Head of caudate nucleus (tissue), 42 donors: ENCODE data around the gene LCN10.

Experiments
- DNase-seq, 42 donors: peaks; one replicate each; pipeline versions ENCODE4 v3.0.0 to v3.0.0-alpha.2; 2020 to 2021; ENCODE audit warnings: mixed read lengths in 7 of 42
- intact Hi-C: fragments of 100-400 bp; cut with DNase I; formaldehyde crosslinking; loops from one replicate; pipeline ENCODE4 v1.15.0; 2022

The LCN10 gene

GRCh38 chr9:136726631-136727191, 16.0 kb downstream of the LCN10 start:
- DNase-seq, result peak in 1 of 42 donors; percentile 43
- intact Hi-C loops, result no loop called here

DNA sequence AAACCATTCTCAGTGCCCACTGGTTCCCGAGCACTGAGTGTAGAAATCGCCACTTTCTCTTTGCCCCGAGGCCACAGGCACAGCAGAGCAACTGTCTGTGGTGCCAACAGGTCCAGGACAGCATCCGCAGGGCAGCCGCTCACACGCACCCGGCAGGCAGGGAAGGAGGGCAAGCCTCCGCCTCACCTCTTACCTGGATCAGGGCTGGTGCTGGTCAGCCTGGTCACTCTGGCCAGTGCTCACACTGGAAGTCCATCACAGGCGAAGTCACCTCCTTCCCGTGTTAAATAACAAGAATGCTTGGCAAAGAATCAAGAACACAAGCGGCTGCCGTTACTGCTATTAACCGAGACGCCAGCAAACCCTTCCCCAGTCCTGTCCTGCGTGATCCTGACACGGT, 16.6 kb downstream of the LCN10 start:
- no peak for DNase-seq
- intact Hi-C loops, result no loop called here

DNA sequence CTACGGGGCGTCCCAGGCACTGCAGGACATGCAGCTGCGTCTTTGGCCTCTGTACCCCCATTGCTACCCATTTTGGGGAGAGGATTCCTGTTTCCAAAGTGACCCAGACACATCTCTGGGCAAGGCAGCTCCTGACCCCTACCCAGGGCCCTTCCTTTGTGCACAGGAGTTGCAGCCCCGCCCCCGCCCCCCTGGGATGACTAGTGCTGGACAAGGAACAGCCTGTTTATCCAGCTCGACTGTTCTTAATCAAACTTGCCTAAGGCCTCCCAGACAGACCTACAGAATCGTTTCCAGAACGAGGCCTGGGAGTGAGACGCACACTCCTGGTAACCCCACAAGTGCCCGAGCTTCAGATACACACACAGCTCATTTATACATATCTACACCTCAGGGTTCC, 17.1 kb downstream of the LCN10 start:
- no peak for DNase-seq
- intact Hi-C loops, result no loop called here

DNA sequence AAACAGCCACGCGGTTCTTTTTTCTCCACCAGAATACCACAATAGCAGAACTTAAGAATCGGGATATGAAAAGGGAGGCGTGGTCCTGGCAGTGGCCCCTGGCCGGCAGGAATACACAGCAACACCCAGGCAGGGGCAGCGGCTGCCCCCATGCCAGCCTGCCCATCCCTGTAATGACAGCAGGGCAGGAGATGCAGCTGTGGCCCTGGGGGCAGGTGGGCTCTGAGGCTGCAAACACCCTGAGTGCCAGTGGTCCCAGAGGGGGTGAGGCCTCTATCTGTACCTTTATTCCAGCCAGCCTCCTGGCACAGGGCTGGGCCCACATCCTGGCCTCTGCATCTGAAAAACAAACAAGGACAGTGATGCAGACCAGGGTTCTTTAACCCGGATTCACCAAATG, 18.0 kb downstream of the LCN10 start:
- intact Hi-C loops, result no loop called here
- no peak for DNase-seq

GRCh38 chr9:136723989-136724388, 18.8 kb downstream of the LCN10 start:
- intact Hi-C loops, result no loop called here
- DNase-seq, result no peak

DNA sequence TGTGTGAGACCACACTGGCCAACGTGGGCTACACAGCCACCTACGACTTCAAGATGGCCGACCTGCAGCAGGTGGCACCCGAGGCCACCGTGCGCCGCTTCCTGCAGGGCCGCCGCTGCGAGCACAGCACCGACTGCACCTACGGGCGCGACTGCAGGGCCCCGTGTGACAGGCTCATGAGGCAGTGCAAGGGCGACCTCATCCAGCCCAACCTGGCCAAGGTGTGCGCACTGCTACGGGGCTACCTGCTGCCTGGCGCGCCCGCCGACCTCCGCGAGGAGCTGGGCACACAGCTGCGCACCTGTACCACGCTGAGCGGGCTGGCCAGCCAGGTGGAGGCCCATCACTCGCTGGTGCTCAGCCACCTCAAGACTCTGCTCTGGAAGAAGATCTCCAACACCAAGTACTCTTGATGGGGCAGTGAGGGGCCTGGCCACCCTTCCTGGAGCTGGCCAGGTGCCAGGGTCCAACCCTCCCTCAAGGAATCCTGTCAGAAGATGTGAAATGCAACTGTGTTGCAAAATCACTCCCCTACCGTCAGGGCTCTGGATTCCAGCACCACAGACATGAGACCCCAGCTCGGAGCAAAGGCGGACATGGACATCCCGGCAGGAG, 19.3 kb downstream of the LCN10 start:
- intact Hi-C loops, result no loop called here
- no peak for DNase-seq

- no peak for DNase-seq
- intact Hi-C loops, result no loop called here
Observed at GRCh38 chr9:136722969-136723356, 19.8 kb downstream of the LCN10 start.

GRCh38 chr9:136722093-136722968, 20.4 kb downstream of the LCN10 start:
- intact Hi-C loops, result no loop called here
- DNase-seq, result no peak

DNA sequence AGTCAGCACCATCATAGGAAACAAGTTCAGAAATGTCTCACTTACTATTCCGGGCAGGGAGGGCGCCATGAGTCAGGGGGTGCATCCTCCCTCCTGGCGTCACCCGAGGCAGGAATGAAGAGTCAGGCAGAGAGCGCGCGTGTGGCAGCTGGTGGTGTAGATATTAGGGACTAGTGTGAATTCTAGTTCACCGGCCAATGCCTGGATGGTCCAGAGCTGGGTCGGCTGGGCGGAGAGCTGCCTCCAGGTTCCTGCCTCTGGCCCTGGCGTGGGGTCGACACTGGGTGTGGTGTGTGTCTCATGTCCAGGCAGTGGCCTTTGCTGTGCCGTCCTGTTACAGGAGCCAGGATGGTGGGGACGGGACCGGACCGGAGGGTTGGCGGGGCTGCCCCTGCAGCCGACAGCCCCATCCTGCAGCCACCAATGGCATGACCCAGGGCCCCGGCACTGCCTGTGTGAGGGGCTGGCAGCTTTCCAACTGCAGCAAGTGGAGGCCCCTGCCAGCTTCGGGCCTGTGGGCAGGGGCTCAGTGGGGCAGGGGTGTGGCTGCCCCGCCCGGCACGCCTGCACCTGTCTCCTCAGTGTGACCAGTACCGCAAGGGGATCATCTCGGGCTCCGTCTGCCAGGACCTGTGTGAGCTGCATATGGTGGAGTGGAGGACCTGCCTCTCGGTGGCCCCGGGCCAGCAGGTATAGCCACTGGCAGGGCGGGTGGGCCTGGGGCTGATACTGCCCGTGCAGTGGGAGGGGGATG, 21.2 kb downstream of the LCN10 start:
- peak in 6 of 42 donors; percentile 12 to 64 (median 41) for DNase-seq
- intact Hi-C loops, result no loop called here

GRCh38 chr9:136720898-136721338, 21.8 kb downstream of the LCN10 start:
- DNase-seq, result no peak
- intact Hi-C loops, result no loop called here

DNA sequence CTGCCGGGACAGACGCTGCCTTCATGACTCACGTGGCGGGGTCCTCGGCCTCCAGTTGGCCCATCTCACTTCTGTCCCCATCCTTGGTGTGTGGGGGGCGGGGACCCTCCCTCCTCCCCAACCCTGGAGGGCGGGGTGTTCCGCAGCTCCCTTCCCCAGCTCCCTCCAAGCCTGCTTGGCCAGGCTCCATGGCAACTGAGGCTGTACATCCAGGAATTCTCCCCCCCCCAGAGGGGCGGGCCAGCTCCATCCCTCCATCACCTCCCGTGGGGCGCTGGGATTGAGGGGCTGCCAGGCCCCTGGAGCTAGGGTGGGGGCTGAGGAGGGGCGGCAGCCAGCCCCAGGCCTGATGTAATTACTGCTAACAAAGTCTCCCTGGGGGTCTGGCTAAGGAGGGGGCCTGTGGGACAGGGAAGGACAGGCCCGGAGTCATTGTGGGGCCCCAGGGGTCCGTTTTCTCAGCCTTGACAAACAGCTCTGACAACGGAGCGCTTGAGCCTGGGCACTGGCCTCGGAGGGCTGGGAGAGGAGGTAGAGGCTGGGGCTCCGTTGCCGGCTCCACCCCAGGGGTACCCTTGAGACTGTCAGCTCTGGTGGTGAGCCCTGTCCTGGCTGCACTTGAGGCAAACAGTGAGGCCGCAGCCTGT, 22.4 kb downstream of the LCN10 start:
- intact Hi-C loops, result no loop called here
- peak in 7 of 42 donors; percentile 13 to 58 (median 29) for DNase-seq

DNA sequence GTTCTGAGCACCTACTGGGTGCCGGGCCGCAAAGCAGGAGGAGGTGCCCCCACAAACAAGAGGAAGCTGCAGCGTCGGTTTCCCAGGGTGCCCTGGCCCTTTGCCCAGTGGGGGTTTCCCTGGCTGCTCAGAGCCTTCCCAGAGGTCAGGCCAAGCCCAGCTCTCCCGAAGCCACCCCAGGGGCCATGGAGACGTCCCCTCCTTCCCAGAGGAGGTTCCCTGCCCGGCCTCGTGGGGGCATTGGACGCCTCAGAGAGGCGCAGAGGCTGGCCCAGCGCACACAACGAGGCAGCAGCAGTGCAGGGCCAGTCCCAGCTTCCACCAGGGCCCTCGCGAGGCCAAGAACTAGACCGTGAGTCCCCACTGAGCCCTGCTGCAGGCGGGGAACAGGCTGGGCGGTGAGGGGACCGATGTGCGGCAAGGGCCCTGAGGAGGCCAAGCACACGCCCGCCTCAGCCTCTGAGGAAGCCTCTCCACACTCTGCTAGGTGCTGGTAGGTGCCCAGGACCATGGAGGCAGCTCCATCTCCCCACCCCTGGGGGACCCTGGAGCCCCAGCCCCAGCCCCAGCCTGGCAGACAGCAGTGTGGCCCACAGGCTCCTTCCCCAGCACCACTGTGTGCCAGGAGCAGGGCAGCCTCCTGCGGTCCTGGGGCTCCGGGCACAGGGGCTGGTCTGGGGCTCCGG, 23.4 kb downstream of the LCN10 start:
- DNase-seq, result no peak
- intact Hi-C loops, result no loop called here

DNA sequence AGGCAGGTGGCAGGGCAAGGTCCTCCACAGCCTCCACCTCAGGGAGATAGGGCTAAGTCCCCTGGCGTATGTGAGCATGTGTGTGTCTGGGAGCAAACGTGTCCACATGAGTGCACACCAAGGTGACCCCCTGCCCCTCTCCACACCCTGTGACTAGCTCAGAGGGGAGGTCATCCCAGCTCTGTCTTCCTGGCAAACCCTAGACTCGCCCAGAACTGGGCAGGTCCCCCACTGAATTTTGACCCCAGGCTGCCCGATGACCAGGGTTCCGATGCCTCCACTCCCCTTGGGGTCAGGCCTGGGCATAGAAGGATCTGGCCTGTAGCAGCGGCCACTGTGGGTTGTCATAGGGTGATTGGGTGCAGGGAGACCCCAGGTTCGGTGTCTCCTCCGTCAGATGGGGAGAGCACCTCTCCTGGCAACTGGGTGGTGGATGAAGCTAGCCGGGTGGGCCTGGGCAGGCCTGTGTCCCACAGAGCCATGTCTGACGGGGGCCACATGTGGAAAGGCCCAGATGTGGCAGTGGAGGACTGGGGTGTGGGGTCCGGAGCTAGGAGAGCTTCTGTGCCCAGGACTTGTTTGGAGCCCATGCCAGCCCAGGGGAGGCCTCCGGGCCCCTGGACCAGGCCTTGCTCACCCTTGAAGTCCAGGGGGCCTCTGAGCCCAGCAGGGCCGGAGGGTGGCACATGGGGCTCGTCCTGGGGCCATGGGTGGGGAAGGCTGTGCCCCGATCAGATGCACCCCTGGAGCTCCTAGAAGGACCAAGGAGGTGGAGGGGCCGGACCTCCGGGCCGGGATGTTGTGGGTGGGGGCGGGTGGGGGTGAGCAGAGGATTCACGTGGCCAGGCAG, 24.2 kb downstream of the LCN10 start:
- intact Hi-C loops, result no loop called here
- DNase-seq, result no peak

DNA sequence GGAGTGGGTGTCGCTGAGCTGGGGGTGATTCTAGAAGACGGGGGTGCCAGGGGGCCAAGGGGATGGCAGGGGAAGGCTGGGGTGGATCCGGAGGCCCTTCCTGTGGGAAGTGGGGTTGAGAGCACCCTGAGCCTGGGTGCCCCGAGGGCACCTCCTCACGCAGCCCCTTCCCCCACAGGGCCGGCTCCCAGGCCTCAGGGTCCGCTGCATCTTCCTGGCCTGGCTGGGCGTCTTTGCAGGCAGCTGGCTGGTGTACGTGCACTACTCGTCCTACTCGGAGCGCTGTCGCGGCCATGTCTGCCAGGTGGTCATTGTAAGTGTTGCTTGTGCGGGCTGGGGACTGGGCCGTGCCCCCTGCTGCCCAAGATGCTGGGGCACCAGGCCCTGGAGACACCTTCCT, 25.3 kb downstream of the LCN10 start:
- DNase-seq, result no peak
- intact Hi-C loops, result no loop called here

GRCh38 chr9:136714893-136715274, 27.9 kb downstream of the LCN10 start:
- intact Hi-C loops, result no loop called here
- no peak for DNase-seq

DNA sequence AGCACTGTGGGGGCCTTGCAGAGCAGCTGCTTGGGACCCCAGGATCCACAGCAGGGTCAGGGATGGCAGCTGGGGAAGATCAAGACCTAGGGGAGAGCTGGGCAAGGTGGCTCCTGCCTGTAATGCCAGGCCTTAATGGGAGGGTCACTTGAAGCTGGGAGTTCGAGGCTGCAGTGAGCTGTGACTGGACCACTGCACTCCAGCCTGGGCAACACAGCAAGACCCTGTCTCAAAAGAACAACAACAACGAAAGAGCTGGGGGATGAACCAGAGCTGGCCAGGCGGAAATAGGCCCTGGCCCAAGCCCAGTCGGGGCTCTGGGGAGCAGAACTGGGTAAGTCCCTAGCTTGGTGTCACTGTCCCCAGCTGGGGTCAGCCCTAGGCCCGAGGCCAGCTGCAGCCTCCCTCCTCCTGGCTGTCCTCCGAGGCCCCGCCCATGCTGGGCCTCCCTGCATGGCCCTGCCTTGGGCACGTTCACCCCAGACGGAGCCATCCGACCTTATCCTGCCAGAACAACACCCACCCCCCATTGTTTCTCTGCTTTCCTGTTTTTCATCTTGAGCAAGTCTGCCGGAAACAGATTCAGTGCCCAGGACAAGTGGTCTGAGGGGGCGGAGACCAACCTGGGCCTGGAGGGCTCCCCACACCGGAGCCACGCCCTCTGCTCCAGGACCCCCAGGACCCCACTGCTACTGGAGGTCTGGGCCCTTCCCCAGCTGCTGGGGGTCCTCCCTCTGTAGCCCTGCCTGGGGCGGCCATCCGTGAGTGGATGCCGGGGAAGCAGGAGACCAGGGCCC, 28.4 kb downstream of the LCN10 start:
- intact Hi-C loops, result no loop called here
- DNase-seq, result no peak

DNA sequence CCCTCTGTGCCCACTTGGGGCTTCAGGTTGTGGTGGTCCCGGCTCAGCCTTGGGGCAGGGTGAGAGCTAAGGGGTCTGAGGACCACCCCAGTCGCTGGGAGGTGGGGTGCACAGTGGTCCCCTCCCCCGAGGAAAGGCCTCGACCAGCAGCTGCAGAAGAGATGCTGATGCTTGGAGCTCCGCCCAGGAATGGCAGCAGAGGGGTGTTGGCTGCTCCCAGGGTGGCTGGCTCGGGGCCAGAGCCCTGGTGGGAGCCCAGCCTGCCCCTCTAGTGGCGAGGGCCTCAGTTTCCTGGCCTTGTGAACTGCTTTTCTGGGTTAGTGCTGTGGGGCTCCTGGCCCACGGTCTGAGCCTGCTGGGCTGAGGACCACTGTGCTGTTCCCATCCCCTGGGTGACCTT, 29.2 kb downstream of the LCN10 start:
- intact Hi-C loops, result no loop called here
- peak in 10 of 42 donors; percentile 21 to 64 (median 44) for DNase-seq
